Myometrial cell (primary cell): ENCODE results near the gene FUT3. TPM values are rescaled to one million over a fixed set of nuclear protein-coding genes. Genes with fewer than 3 reads are reported as not detected.

Experiments
- total RNA-seq: library from RNA; depleted of rRNA; stranded (reverse); fragments of >200 nt; gene quantifications from 2 replicates; pipeline ENCODE4 v1.2.3, GENCODE V29; 2015

Gene FUT3
- not detected in 2 replicates for total RNA-seq

DNA sequence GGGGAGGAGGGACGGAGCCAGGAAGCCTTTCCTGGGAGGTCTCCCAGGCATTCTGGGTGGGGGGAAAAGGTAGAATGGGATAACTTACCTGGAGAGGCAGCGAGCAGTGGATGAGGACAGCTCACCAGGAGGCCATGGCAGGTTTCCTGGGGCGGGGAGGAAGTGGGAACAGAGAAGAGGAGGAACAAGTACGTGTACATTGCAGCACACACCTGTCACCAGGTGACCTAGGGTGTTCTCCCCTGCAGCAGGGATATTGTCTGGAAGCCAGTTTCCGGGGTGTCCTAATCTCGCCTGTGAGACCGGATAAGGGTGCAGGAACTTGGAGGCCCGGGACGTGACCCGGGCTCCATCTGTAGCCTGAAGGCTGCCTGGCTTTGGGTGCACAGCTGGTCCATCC is at the start of gene FUT3:
Gene FUT3, minus strand, starts transcription at position 148 of the 400 bp plus-strand sequence.

DNA sequence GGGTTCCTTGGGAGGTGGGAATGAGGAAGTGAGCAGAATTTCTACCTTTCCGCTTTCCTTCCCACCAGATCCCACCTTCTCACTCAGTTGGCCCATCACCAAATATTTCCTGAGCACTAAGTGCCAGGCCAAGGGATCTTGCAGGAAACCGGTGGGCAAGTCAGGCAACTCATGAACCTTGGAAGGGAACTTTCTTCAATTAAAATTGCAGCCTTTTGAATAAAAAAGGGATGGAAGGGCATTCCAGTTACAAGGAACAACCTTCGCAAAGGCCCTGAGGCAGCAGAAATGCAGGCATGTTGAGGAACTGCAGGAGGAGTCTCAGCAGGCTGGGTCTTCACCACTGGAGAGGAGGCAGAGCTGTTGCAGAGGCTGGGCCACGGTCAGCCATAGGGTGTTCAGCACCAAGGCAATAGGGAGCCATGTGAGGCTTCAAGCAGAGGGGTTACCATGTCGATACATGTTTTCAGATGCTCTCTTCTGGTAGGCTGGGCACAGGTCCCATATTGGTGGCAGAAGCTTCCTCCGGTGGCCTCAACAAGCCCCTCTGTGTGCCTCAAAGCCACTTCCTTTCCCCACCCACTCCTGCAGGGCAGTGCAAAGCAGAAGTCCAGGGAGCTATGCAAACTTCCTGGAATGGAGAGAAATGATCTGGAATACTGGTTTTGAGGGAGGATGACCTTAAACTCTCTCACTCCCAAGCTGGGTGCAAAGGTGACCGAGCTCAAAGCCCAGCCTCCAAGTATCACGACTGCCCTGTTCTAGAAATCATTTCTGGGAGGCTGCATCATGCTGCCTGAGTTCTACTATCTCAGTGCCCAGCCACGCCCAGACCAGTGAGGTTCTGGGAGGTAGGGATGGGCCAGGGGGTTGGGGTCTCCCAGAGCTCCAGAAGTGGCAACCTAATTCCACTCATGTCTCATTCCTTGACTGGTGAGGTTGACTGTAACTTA is 11.9 kb downstream of the FUT3 start, which contains the start of gene FUT6:
Gene FUT6, minus strand, starts transcription at position 638 of the 953 bp plus-strand sequence. CDS start 7,135 bp downstream, outside the sequence.

DNA sequence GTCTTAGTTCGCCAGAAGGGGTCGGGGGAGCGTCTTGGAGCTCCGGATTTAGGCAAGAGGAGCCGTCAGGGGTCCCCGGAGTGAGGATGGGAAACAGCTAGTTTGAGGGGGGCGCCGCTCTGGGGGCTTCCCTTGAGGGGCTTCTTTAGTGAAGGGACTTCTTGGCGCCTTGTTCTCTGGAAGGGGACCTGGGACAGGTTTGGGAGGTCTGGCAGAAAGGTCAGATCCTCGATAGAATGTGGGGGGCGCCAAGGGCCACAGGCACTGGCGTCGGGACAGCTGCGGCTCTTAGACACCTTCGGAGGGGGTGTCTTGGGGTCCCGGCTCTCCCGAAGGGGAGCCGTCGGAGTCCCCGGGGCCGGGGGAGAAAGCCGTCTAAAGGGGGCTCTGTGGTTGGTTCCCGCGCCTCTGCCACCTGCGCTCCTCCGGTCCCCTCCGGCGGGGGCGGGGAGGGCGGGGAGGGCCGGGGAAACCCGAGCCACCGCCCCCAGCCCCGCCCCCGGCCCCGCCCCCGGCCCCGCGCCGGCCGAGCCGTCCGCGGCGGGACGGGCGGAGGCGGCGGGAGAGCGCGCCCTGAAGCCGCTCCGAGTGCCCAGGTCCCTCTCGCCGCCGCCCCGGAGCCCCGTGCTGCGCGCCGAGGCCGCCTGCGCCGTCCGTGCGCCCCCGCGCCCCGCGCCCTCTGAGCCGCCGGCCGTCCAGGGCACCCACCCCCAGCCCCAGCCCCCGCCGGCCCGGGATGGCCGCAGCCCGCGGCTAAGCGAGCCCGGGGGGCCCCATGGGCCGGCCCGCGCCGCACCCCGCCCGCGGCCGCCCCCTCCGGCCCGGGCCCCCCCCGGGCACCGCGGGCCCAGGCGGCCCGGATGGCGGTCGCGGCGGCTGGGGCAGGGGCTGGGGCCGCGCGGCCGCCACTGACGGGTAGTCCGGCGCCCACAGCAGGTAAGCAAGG is 46.5 kb downstream of the FUT3 start, which contains the start of gene NRTN:
Gene NRTN, plus strand, starts transcription at position 552 of the 946 bp plus-strand sequence. CDS start 19,099 bp downstream, outside the sequence.

Other genes starting within 250 kb of the FUT3 start
- gene SAFB2, start 228.7 kb downstream of the FUT3 start, total RNA-seq = 7.5 and 8.9 TPM in 2 replicates
- 21.8 and 29.1 TPM in 2 replicates for gene SAFB, start 228.4 kb downstream of the FUT3 start, total RNA-seq
- 48.7 and 82.5 TPM in 2 replicates for gene MICOS13, start 170.9 kb downstream of the FUT3 start, total RNA-seq
- 8.9 TPM in 2 replicates for gene HSD11B1L, start 170.4 kb downstream of the FUT3 start, total RNA-seq
- 1,066 and 1,245 TPM in 2 replicates for gene RPL36, start 161.2 kb downstream of the FUT3 start, total RNA-seq
- 95.3 and 148 TPM in 2 replicates for gene LONP1, start 131.3 kb downstream of the FUT3 start, total RNA-seq
- gene CATSPERD, start 130.8 kb downstream of the FUT3 start, total RNA-seq = not detected in 2 replicates
- gene PRR22, start 66.7 kb downstream of the FUT3 start, total RNA-seq = not detected in 2 replicates
- gene DUS3L, start 60.3 kb downstream of the FUT3 start, total RNA-seq = 23.1 and 31.7 TPM in 2 replicates
- gene NRTN, start 46.4 kb downstream of the FUT3 start, total RNA-seq = 0.86 TPM in 1 of 2 replicates, not detected in the other
- not detected in 2 replicates for gene FUT6, start 11.7 kb downstream of the FUT3 start, total RNA-seq
- gene FUT5, start 19.1 kb upstream of the FUT3 start, total RNA-seq = not detected in 2 replicates
- gene NDUFA11, start 52.3 kb upstream of the FUT3 start, total RNA-seq = 330 and 348 TPM in 2 replicates
- 1.4 and 2.9 TPM in 2 replicates for gene VMAC, start 53.4 kb upstream of the FUT3 start, total RNA-seq
- 0.58 and 0.71 TPM in 2 replicates for gene CAPS, start 62.8 kb upstream of the FUT3 start, total RNA-seq
- 63.8 and 106 TPM in 2 replicates for gene RANBP3, start 126.7 kb upstream of the FUT3 start, total RNA-seq